Activated T-cell treated with anti-CD3 and anti-CD28 coated beads, Interleukin-2, amount 50 U/mL, for 48 hours (primary cell): Measurements from ENCODE around the gene HECTD4.
"Not testable (repeated sequence)": the region's sequence is repeated elsewhere in the genome, so short reads cannot be mapped to it uniquely, and the experiment has no call there.

Source experiments
- DNase-seq, 2 experiments: peaks; one replicate each; pipeline ENCODE4 v3.0.0-alpha.2; 2020

HECTD4 gene

DNA sequence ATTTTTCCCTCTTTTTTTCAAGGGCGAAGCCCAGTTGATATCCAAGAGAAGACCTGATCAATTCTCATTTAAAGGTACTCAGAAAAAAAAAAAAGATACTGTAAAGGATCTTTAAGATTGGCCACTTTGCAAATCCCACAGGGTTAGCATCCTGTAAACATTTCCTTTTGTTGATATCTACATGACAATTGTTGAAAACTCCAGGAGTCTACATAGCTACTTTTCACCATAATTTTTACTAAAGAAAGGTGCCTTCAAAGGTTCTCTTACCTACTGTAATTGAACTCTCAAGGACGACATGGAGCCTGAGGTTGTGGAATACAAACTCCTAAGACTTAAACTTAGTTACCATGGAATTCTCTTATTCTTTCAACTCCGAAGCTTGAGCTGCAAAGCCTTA lies 125.5 kb downstream of the HECTD4 start:
- DNase-seq = no peak

DNA sequence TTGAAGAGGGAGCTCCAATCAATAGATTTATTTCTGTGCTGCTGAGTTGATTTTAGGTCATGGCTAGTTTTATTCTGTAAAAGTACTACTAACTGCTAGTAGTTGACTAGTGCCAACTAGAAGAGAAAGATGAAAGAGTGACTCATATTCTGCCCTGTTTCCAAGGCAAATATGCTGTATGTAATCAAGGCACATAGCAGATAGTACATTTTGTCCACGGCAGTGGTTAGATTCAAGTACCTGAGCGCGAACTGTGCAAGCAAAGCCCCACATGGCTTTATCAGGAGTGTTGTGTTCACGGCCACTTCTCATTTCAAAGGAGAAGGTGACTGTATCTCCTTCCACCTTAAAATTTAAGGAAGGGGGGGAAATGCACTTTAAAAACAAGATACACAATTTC lies 130.0 kb downstream of the HECTD4 start:
- no peak for DNase-seq

DNA sequence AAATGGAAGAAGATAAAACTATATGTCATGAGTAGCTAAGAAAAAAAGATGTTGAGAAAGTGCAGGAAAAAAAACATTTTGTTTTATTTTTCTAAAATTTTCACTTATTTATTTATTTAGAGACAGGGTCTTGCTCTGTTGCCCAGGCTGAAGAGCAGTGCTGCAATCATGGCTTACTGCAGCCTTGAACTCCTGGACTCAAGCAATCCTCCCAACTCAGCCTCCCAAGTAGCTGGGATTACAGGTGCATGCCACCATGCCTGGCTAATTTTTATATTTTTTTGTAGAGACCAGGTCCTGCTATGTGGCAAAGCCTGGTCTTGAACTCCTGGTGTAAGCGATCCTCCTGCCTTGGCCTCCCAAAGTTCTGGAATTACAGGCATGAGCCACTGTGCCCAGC lies 137.3 kb downstream of the HECTD4 start:
- DNase-seq = not testable (repeated sequence)

DNA sequence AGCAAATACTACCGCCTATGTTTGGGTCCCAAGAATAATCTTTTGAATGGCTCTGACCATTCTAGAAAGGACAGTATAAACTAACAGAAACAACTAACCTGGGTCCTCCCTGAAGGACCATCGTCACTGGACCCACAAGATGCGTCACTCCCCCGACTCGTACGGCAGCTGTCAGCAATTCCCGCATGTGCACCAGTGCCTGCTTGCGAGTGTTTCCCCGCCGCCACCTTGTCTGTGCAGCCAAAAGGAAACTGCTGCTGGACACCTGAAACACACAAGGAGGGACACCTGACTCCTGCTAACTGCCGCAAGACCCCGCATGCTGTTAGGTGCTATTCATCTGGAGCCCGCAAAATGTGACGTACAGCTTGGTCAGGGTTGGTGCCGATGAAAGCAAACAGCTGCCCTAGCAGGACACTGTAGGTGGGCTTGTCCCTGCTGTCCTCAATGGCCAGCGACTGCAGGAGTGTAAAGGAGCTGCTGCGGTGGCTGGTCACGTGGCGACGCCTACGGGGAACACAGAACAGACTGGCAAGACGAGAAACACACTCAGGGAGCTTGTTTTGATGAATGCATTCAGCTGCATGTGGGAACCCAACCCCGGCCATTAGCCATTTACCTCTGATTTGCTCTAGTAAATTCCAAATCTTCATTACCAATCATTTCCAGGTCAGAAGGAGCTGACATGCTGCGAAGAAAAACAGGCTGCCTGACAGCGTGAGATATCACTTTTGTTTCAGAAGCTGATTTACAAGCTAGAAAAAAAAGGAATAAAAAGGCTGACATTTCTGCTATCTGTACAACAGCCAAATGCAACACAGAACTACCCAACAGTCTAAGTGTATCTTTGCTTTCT lies 138.7 kb downstream of the HECTD4 start:
- no peak for DNase-seq

DNA sequence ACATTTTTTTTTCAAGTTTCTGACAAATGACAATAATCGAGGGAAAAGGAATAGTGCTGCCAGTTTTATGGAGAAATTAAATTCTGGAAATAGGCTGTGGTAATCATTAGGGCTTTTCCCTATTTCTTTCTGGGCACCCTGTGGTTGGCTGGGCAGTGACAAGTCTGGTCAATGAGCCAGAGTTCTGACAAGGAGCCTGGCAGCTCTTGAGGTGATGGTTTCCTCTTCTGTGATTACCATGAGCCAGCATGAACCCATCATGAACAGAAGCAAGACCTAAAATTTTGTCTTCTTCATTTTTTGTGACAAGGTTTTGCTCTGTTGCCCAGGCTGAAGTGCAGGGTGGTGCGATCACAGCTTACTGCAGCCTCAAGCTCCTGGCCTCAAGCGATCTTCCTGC lies 141.1 kb downstream of the HECTD4 start:
- no peak for DNase-seq

DNA sequence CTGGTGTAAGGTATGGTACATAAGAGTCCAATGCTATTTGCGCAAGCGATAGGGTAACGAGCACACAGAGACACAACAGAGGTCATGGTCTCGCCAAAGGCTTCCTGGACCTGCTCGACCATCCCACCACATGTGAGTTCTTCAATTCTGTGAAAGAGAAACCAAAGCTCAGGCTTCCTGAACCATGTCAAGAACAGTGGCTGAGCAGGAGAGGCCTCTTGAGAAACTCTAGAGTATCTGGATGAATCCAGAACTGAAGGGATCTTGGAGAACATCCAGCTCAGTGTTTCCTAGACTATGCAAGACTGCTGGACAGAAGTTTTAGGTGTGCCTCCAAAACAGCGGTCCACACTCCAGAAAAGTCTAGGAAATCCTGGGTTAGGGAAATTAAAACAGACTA lies 142.3 kb downstream of the HECTD4 start:
- DNase-seq = no peak

DNA sequence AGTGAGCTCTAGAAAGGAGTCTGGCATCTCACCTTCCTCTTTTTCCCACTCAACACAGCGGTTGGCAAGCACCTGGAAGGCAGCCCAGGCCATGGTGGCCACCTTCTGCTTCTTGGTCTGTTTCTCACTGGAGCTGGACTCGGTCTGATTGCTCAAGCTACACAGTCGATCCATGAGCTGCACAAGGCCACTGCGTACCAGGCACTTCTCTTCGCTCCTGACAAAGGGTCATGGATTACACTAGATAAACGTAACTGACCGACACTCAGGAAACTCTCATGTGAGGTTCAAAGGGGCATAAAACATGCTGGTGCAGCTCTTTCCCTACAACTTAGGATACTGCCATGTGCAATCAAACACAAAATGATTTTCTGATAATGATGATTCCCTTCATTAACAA lies 143.2 kb downstream of the HECTD4 start:
- DNase-seq = no peak

DNA sequence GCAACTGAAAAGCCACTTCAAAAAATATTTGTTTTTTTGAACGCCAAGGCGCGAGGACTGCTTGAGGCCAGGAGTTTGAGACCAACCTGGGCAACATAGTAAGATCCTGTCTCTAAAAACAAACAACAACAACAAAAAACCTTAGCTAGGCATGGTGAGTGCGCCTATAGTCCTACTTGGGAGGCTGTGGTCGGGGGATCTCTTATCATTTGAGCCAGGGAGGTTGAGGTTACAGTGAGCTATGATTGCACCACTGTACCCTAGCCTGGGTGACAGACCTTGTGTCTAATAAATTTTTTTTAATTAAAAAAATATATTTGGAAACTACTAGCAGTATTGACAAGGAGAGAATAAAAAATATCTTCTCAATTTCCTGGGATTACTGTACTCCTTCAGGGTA lies 143.8 kb downstream of the HECTD4 start:
- no peak for DNase-seq

DNA sequence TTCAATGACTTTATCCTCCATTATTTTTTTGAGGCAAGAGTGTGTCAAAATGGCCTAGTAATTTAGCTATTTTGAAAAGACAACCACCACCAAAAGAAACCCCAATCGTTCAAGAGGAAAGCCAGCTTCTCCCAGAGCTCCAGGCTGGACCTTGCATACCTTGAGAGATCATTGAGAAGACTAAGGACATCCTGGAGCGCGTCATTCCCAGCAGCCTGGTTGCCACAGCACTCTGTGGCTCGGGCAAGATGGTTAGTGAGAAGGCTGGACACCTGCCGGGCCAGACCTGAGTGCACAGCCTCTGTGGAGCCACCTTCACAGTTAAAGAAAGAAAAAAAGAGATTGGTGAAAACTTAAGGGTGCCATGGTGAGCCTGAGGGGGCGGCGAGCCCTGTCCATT lies 145.4 kb downstream of the HECTD4 start:
- DNase-seq = no peak

DNA sequence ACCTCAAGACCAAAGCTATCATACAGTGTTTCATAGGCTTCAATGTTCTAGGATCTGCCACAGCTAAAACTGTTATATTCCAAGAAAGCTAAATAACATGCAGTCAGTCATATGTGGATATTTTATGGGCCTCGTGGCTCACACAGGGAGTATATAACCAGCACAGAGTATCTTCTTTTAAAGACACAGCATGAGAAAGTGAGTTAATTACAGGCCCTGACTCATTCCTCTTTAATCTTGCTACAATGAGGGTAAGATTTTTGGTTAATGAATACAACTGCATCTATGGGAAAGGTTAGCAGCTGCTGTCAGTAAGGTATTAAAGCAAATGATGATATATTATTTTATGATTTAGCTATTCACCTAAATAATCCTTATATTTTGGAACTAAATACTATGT lies 145.8 kb downstream of the HECTD4 start:
- no peak for DNase-seq

DNA sequence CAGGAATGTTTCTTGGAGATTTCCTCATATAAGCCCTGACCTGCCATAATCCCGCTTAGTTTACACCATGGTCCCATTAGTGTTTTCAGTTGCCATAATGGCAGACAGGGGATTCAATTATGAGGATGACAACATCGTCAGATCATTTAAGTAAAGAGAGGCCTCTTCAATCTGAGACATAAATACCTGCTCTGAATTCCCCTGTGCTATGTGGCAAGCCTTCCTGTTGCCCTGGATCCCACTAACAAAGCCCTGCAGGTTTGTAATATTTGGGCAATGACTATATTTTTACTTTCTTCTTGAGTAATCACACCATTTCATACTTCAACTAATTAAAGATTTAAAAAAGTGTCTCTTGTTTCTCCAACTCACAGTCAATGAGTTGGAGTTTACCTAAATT lies 147.9 kb downstream of the HECTD4 start:
- no peak for DNase-seq

DNA sequence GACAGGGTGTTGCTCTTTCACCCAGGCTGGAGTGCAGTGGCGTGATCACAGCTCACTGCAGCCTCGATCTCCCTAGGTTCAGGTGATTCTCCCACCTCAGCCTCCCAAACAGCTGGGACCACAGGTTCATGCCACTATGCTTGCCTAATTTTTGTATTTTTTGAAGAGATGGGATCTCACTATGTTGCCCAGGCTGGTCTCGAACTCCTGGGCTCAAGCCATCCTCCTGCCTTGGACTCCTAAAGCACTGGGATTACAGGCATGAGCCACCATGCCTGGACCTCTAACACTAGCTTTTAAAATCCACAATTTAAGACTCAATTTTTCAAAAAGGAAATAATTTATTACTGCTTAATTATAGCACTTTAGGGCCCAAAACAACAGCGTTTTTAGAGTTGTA lies 149.0 kb downstream of the HECTD4 start:
- no peak for DNase-seq

DNA sequence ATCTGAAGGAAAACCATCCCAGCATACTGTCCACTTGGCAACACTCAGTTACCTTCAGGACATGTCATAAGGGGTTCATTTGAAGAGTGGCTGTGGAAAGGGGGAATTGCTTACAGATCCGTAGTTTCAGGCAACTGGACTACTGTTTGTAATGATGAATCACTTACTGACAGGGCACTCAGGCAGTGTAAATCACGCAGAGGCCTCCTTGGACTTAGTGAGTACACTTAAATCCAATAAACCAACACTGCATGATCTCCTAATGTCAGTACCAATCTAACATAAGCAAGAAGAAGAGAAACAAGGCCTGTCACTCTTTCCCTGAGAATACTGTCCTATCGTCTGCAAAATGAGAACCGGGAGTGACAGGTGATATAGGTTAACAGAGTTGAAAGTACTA lies 152.1 kb downstream of the HECTD4 start:
- no peak for DNase-seq

DNA sequence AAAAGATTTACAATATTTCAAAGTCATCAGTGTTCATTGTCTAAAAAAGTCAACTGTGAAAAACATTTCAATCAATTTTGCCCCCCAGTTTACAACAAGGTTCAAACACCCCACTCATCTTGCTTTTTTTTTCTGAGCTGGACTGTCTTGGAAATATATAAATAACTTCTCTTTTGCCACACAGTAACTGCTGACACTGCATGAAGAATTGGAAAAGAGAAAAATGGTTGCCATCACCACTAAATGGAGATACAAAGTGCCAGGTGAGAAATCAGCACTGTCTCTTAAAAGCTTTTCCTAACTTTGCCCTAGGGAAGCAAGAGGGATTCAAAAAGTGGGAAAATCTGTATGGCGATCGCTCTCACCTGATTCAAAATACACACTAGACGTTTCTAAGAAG lies 155.5 kb downstream of the HECTD4 start:
- no peak for DNase-seq

DNA sequence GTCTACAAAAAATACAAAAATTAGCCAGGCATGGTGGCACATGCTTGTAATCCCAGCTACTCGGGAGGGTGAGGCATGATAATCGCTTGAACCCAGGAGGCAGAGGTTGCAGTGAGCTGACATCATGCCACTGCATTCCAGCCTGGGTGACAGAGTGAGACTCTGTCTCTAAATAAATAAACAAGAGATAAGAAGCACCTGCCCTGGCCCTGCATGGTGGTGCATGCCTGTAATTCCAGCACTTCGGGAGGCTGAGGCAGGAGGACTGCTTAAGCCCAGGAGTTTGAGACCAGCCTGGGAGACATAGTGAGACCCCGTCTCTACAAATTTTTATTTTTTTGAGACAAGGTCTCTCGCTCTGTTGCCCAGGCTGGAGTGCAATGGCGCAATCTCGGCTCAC lies 161.6 kb downstream of the HECTD4 start:
- DNase-seq = not testable (repeated sequence)

DNA sequence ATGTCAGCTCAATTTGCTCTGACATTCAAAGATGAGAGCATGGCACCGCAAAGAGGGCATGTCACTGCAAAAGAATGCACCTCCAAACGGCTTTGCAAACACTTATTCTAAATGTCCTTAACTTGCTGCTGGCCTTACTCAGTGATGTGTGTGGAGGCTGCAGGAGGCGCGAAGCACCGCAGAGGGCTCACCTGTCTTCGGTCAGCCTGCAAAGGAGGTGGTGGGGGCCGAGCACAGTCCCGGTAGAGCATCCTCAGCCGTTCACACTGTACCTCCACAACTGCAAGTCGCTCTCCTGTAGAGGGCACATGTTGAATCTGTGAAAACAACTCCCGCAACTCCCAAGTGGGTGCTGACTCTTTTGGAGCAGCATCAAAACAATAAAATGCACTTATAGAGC lies 163.0 kb downstream of the HECTD4 start:
- no peak for DNase-seq

DNA sequence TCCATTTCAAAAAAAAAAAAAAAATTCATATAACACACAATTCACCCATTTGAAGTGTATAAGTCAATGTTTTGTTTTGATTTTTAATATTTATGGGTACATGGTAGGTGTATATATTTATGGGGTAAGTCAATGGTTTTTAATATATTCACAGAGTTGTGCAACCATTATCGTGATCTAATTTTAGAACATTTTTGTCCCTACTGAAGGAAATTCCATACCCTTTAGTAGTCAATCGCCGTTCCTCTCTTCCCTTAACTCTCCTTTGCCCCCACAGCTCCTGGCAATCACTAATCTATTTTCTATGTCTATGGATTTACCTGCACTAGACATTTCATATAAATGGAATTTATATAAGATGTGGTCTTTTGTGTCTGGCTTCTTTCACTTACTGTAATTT lies 164.1 kb downstream of the HECTD4 start:
- no peak for DNase-seq

DNA sequence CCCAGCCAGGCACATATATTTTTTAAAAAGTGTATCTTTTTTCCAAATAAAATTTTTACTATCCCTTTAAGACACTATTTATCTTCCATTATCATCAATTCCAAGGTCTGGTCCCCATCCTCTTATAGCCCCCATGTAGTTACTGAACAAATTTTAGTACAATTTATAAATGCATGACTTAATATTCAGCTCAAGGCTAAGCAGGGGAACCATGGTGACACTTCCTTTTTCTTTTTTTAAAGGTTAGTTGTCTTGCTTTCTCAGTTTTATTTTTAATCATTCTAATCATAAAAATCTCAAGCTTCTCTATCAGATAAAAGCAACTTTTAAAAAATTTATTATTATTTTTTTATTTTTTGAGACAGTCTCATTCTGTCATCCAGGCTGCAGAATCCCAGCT lies 164.6 kb downstream of the HECTD4 start:
- DNase-seq = no peak

DNA sequence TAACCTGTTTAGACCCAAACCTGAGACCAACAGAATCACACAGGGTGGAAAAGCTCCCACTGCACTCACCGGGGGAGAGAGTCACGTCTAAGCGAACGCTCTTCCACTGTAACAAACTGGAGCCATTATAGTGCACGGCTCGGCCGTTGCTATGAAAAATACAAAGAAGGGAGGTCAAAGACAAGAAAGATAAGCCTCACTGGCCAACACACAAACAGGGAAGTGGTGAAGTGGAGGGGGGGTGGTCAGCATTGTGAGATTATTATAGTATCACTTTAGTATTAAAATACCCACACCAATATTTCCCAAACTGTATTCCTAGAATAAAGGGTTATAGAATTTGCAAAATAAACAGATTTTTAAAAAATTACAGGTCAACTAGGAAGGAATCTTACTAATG lies 166.0 kb downstream of the HECTD4 start:
- no peak for DNase-seq

DNA sequence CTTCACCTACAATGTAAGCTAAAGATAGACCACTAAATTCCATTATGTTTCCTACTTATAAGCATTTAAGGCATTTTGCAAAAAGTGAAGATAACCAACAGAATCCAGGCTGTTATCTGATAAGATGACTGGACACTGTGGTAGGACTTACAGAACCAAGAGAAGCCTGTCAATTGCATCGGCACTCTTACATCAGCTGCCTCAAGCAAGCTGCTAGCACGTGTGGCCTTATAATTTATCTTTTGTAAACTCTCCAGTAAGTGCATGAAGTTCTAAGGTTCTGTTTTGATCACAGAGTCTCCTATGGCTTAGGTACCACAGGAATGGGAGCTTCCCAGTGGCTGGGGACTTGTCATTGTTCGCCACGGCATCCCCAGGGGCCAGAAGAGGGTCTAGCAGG lies 168.2 kb downstream of the HECTD4 start:
- no peak for DNase-seq

DNA sequence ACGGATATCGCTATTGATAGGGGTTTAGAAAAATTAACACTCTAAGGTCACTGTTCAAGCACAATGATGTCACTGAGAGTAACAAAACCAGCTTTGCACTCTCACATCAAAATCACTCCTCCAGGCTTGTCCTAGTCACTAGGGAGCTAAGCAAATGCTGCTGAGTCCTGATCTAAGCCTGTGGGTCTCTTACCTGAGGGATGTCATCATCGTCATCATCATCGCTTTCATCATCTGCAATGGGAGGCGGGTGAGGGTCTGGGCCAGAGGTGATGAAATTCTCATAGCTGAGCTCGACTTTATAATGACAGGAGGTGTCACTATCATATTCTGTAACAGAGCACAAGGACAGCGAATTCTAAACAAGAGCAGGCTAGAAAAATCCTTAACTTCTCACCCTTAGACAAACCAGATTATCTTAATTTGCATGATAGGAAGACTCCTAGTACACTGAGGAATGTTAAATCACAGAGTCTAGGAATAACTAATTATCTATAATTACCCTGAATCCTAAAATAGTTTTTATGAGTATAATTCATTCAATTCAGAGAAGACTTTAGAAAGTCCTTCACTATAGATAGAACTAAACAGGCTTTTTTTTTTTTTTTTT lies 173.8 kb downstream of the HECTD4 start:
- no peak for DNase-seq

DNA sequence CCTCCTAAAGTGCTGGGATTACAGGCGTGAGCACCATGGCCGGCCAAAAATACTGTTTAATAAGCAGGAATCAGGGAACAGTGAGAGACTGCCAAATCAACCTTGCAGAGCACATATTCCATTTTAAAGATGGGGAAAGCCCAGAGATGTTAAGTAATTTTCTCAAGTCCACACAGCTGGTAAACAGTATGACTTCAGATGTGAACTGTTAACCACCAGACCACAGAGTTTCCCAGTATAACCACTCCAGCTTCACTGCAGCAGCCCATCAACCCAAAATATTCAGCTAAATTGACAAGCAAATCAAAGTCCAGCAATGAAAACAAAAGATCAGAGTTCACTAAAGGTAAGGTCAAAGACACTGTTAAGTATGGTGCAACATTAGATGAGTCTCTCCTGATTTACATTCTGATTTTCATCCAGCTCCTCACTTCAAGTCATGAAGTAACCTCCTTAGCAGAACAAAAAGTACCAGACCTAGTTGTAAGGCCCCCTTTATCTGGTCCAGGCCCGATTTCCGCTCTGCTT lies 174.8 kb downstream of the HECTD4 start:
- DNase-seq = no peak

DNA sequence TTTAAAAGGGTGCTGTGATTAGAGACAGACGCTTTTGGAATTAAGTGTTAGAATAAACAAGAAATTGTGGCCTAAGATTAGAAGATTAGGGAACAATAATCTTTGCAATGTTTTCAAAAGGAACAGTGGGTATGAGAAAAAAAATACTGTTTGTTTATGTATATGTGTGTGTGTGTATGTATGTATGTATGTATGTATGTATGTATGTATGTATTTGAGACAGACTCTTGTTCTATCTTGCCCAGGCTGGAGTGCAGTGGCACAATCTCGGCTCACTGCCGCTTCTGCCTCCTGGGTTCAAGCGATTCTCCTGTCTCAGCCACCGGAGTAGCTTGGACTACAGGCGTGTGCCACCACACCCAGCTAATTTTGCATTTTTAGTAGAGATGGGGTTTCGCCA lies 175.3 kb downstream of the HECTD4 start:
- DNase-seq = no peak

DNA sequence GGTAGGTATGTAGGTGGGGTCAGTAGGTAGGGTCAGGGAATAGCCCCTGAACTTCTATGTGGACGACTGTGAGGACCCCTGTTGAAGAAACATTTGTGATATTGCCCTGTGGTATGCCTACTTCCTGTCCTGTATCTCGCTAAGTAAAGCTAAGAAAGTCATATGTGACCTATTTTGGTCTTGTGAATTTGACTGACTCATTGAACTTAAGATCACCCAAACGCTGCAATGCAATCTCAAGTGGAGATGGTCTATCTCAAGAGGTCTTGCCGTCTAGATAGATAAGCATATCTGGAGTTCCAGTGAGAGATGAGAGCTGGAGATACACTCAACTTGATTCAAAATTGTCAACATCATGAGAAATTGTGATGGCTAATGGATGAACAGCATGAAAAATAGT lies 183.1 kb downstream of the HECTD4 start:
- no peak for DNase-seq
